Thyroid gland (tissue), 4 donors: ENCODE measurements around the gene SGCA. TPM values are rescaled to one million over a fixed set of nuclear protein-coding genes. Genes with fewer than 3 reads are reported as not detected.

Experiments
- DNase-seq, 2 donors: peaks; one replicate each; pipeline ENCODE4 v3.0.0-alpha.2; 2019
- H3K27ac ChIP-seq, 3 donors: fragments of 200-600 bp; sonication (generic); 1 replicate in 2 of 3; 2 replicates in 1 of 3; pipeline ENCODE4 v1.5.1; 2016 to 2019; ENCODE audit warnings: mild to moderate bottlenecking in 1 of 3, moderate library complexity in 1 of 3
- H3K27me3 ChIP-seq: fragments of 200-600 bp; sonication (generic); one replicate; pipeline ENCODE4 v1.5.1; 2019
- H3K36me3 ChIP-seq, 2 donors: fragments of 200-600 bp; sonication (generic); one replicate each; pipeline ENCODE4 v1.5.1; 2016 to 2019
- H3K4me1 ChIP-seq, 2 donors: fragments of 200-600 bp; sonication (generic); one replicate each; pipeline ENCODE4 v1.5.1; 2017 to 2019
- H3K4me3 ChIP-seq, 3 donors: fragments of 200-600 bp; sonication (generic); replicated peaks in 1 of 3; 1 replicate in 2 of 3; 2 replicates in 1 of 3; pipeline ENCODE4 v1.5.1; 2016; ENCODE audit warnings: mild to moderate bottlenecking in 1 of 3
- H3K9me3 ChIP-seq: fragments of 200-600 bp; sonication (generic); one replicate; pipeline ENCODE4 v1.5.1; 2017
- CTCF ChIP-seq, 6 experiments: fragments of 200-600 bp in 3 of 6; fragments of 450-650 bp in 3 of 6; sonication (generic) in 3 of 6; IDR thresholded peaks; one replicate each; pipeline ENCODE4 v1.5.1; 2016 to 2019; ENCODE audit warnings: antibody characterized with exemption in 6 of 6, mild to moderate bottlenecking in 2 of 6, inconsistent platforms in 1 of 6, moderate library complexity in 1 of 6
- POLR2A ChIP-seq, 2 donors: fragments of 450-650 bp; IDR thresholded peaks; one replicate each; pipeline ENCODE4 v1.6.1; 2017; ENCODE audit warnings: antibody characterized with exemption in 2 of 2, mild to moderate bottlenecking in 2 of 2, moderate library complexity in 1 of 2
- WGBS, 2 donors: methylation state at CpG; one replicate each; pipeline ENCODE4 v1.1.5; 2017; 5-methylcytosine and 5-hydroxymethylcytosine counted together
- intact Hi-C: fragments of 100-400 bp; cut with DNase I; formaldehyde crosslinking; loops from one replicate; pipeline ENCODE4 v1.15.1; 2023
- total RNA-seq, 4 donors: library from RNA; depleted of rRNA; stranded (reverse); fragments of >200 nt; gene quantifications; one replicate each; pipeline ENCODE4 v1.2.3, GENCODE V29; 2016

The SGCA gene
- total RNA-seq, 4 donors from 2014 or later: 2.0 TPM; not detected in 3

GRCh38 chr17:50169881-50170459, 4.2 kb downstream of the SGCA start:
- TF ChIP-seq CTCF (IDR thresholded peaks at IDR 0.05) (no peak), POLR2A (IDR thresholded peaks at IDR 0.05) (no peak)
- no peaks in the 10 kb centered on the region for H3K9me3 ChIP-seq
- H3K4me1 ChIP-seq: peaks cover 0 to 8% of the 10 kb centered on the region in 2 donors
- no peaks in the 10 kb centered on the region for H3K27me3 ChIP-seq
- intact Hi-C loops: no loop called here
- H3K4me3 ChIP-seq: no peak overlapping the region
- 90 to 98% methylated on average over 7 to 9 of the region's 9 CpGs for WGBS, 2 donors
- no peaks in the 10 kb centered on the region for H3K36me3 ChIP-seq
- no peak overlapping the region for H3K27ac ChIP-seq
- no peak for DNase-seq

- Histone ChIP-seq H3K27ac (no peak overlapping the region), H3K9me3 (no peaks in the 10 kb centered on the region), H3K4me3 (no peak overlapping the region), H3K4me1 (peaks cover 0 to 10% of the 10 kb centered on the region in 2 donors), H3K36me3 (no peaks in the 10 kb centered on the region), H3K27me3 (no peaks in the 10 kb centered on the region)
- DNase-seq: no peak
- 88 to 94% methylated on average over 10 of the region's 10 CpGs for WGBS, 2 donors
- intact Hi-C loops: no loop called here
- no peak for TF ChIP-seq CTCF (IDR thresholded peaks at IDR 0.05)
- TF ChIP-seq POLR2A (IDR thresholded peaks at IDR 0.05): no peak
These were observed 5.0 kb downstream of the SGCA start for GRCh38 chr17:50170662-50171370.

- Histone ChIP-seq H3K27ac (no peak overlapping the region), H3K4me1 (peaks cover 0 to 15% of the 10 kb centered on the region in 2 donors), H3K36me3 (no peaks in the 10 kb centered on the region), H3K4me3 (no peak overlapping the region), H3K9me3 (no peaks in the 10 kb centered on the region), H3K27me3 (no peaks in the 10 kb centered on the region)
- no peak for DNase-seq
- intact Hi-C loops: no loop called here
- WGBS, 2 donors: 87 to 91% methylated on average over 6 to 12 of the region's 17 CpGs
- TF ChIP-seq POLR2A (IDR thresholded peaks at IDR 0.05) (no peak), CTCF (IDR thresholded peaks at IDR 0.05) (no peak)
These were observed 5.7 kb downstream of the SGCA start for GRCh38 chr17:50171371-50172071.

- no peak for TF ChIP-seq POLR2A (IDR thresholded peaks at IDR 0.05)
- TF ChIP-seq CTCF (IDR thresholded peaks at IDR 0.05): no peak
- no peak for DNase-seq
- peaks cover 0 to 20% of the 10 kb centered on the region in 2 donors for H3K4me1 ChIP-seq
- H3K4me3 ChIP-seq: no peak overlapping the region
- no peaks in the 10 kb centered on the region for H3K27me3 ChIP-seq
- H3K36me3 ChIP-seq: no peaks in the 10 kb centered on the region
- WGBS, 2 donors: 94 to 96% methylated on average over 11 of the region's 11 CpGs
- H3K9me3 ChIP-seq: no peaks in the 10 kb centered on the region
- no peak overlapping the region for H3K27ac ChIP-seq
- intact Hi-C loops: no loop called here
These were observed 6.3 kb downstream of the SGCA start for GRCh38 chr17:50172130-50172529.

DNA sequence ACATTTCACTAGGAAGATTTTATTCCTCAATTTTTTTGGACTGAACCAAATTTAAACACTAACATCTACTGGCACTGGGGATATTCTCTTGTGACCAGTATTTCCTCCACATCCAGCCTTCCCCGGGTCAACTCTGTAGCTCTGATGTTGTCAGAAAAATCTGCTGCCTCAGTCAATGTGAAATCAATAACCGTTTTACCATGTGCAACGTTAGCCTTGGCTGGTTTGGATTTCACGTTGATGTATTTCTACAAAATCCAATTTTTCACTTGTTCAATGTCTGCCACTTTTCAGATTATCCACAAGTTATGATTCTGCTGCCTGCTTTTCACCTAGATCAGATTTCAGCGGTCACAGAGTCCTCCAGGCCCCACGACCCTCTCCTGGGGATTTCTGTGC, 7.1 kb downstream of the SGCA start:
- WGBS, 2 donors: 68 to 72% methylated on average over 6 of the region's 6 CpGs
- intact Hi-C loops: no loop called here
- H3K36me3 ChIP-seq: no peaks in the 10 kb centered on the region
- no peaks in the 10 kb centered on the region for H3K27me3 ChIP-seq
- TF ChIP-seq POLR2A (IDR thresholded peaks at IDR 0.05) (no peak), CTCF (IDR thresholded peaks at IDR 0.05) (no peak)
- no peaks in the 10 kb centered on the region for H3K9me3 ChIP-seq
- peaks cover 5 to 28% of the 10 kb centered on the region in 2 donors for H3K4me1 ChIP-seq
- peak overlapping the region in 2 of 3 donors; percentile 39 to 52 for H3K27ac ChIP-seq
- no peak overlapping the region for H3K4me3 ChIP-seq
- no peak for DNase-seq
